HG03175 (cell line): ENCODE measurements around the gene MBNL1.

ENCODE experiments used
- ATAC-seq: cut with Tn5 transposase; IDR thresholded peaks from one replicate; pipeline ENCODE4 v1.9.1; 2021; ENCODE audit warnings: mild to moderate bottlenecking, moderate library complexity; ENCODE audit not compliant: unreplicated experiment

Gene MBNL1

GRCh38 chr3:152466784-152467183 is 198.1 kb downstream of the MBNL1 start:
- peak; percentile 70 for ATAC-seq

GRCh38 chr3:152469248-152470025 is 200.7 kb downstream of the MBNL1 start:
- ATAC-seq: no peak

- no peak for ATAC-seq
Measured at GRCh38 chr3:152470095-152470494, 201.4 kb downstream of the MBNL1 start.

GRCh38 chr3:152470893-152471292 is 202.2 kb downstream of the MBNL1 start:
- no peak for ATAC-seq

DNA sequence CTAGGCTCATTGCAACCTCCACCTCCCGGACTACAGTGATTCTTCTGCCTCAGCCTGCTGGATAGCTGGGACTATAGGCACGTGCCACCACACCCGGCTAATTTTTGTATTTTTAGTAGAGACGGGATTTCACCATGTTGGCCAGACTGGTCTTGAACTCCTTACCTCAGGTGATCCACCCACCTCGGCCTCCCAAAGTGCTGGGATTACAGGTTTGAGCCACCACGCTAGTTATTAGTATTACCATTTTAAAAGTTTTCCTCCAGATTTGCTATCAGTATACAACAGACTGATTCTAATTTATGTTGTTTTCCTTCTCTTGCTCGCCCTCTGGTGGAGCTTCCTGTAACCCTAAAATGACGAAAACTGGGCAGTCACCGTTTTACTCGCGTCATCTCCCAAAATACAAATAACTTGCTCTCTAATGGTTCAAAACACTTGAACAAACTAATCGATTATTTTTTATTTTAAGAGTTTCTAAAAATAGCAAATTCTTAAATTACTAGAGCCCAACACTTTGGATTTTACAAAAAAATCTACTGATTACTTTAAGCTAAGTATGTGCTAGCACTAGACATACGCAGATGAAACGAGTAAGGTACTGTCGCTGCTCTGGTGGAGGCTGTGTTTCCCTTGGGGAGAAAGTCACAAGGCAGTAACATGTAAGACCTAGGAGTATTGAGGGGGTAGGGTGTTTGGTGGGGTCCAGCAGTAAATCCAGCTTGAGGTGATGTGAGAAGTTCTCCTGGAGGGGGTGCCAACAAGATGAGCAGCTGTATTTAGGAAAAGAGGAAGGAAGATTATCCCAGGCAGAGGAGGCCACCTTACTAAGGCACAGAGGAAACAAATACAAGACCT is 203.3 kb downstream of the MBNL1 start:
- ATAC-seq: peak; percentile 78

DNA sequence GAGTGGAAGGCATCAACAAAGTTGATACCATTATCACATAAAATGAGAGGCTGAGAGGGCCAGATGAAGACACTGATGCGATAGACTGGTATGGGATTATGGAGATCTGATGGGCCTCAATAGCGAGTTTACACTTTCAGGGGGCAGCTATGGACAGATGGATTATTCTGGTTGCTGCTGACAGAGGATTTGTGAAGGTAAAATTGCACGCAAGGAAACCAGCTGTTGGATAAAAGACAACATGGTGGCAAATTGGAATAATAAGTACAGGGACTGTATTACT is 203.9 kb downstream of the MBNL1 start:
- no peak for ATAC-seq

DNA sequence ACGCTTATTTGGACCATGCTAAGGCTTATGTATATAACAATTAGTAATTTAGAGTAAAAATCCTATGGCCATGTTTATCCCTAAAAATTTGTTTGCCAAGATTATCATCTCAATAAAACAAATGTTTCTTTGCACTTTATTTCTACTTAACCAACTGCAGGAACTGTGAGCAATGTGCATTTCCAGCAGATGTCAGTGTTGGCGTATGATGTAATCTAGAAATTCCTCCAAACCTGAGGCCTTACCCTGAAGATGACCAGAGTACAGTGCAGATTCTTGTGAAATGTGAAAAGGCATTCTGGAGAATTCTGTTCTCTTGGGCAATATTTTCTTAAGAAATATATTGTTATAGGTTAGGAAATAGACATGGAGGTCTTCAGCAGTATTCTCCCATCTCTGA is 205.9 kb downstream of the MBNL1 start:
- peak; percentile 65 for ATAC-seq

- no peak for ATAC-seq
Measured at GRCh38 chr3:152477422-152477821, 208.7 kb downstream of the MBNL1 start.

DNA sequence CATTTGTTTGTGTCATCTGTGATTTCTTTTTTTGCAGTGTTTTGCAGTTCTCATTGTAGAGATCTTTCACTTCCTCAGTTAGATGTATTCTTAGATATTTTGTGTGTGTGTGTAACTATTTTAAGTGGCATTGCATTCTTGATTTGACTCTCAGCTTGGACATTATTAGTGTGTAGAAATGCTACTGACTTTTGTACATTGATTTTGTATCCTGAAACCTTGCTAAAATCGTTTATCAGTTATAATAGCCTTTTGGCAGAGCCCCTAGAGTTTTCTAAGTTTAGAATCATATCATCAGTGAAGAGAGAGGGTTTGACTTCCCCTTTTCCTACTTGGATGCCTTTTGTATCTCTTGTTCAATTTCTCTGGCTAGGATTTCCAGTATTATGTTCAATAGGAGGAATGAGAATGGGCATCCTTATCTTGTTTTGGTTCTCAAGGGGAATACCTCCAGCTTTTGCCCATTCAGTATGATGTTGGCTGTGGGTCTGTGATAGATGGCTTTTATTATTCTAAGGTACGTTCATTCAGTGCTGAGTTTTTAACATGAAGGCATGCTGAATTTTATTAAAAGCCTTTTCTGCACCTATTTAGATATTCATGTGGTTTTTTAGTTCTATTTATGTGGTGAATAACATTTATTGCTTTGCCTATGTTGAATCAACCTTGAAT is 211.7 kb downstream of the MBNL1 start:
- ATAC-seq: peak; percentile 88

DNA sequence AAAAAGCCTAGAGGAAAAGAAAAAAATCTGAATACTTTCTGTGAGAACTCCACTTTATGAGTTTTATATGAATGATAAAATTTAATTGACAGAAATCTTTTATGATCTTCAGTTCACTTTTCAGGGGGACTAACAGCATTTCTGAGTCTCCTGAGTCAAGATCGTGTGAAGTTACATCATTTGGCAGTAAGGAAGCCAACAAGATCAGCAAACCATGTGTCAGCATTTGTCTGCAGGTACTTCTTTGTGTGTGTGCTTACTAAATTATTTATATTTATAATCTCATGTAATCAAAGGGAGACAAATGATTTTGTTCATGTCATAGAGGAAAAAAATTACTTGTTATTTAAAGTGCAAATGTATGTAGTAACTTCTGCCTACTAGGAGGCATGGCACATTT is 217.6 kb downstream of the MBNL1 start:
- no peak for ATAC-seq

DNA sequence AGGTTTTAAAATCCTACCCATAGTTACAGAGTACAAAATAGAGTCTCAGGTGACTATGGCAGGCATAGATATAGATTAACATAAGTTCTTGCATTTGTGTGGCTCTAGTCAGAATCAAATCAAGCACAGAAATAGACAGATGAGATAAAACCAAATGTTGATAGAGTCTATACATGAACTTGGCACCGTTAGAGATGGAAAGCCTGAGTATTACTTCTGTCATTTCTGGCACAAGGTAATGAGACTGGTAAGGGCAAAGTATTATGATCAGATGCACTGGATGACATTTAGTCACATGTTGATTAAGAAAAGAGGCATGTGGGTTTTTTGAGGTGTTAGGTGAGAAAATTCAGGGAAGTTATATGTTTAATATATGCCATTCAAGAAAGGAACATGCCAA is 219.7 kb downstream of the MBNL1 start:
- ATAC-seq: no peak

DNA sequence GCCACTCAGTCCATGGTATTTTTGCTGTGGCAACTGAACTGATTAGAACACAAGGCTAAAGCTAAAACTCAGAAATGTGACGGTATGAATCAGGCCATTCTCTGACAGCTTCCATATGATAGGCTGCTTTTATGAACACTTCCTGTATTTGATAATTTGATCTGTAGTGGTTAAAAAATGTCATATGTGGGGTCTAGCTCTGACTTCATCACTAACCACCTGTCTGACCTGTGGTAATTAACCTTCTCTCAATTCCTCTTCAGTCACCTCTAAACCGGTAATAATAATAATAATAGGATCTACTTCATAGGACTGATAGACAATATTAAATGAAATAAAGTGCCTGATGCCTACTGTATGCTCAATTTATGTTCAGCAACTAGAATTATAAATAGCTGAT is 223.2 kb downstream of the MBNL1 start:
- ATAC-seq: peak; percentile 83

- ATAC-seq: peak; percentile 0
Measured at GRCh38 chr3:152496286-152496685, 227.6 kb downstream of the MBNL1 start.

GRCh38 chr3:152496716-152497115 is 228.0 kb downstream of the MBNL1 start:
- ATAC-seq: peak; percentile 48

- no peak for ATAC-seq
Measured at GRCh38 chr3:152497457-152497856, 228.7 kb downstream of the MBNL1 start.

DNA sequence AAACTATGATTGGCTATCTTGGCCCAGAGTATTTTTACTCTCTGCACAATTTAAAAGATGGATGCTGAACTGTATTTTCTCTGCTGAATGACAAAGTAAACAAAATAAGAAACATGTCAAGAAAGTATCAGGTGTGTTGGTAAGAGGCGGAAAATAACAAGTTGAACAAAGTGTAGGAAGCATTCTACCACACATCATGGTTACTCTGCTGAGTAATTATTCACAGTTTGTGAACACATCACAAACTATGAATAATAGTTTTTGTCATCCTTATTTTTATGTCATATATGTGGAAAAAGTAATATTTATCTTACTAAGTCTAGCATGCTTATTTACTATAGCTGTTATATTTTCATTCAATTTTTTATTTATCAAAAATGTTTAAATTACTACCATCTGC is 229.2 kb downstream of the MBNL1 start:
- no peak for ATAC-seq

GRCh38 chr3:152499791-152500385 is 231.2 kb downstream of the MBNL1 start:
- no peak for ATAC-seq

DNA sequence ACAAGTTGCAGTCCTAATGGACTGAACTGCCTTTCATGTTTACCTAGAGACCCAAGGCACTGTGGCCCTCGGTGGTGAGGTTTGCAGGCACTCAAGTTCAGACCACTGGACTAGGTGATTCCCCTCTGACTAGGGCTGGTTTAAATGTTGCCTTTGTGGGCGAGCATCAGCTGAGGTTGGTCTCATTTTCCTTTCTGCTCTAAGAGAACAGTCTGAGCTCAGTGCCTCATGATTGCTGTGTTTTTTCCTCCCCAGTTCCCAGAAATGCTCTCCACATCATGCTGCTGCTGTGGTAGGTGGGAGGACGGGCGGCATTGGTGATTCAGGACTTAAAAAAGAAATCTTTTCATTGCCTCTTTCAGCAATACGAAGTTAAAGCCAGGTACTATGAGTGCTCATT is 237.2 kb downstream of the MBNL1 start:
- ATAC-seq: peak; percentile 88

- ATAC-seq: peak; percentile 21
Measured at GRCh38 chr3:152508705-152509104, 240.0 kb downstream of the MBNL1 start.

- ATAC-seq: peak; percentile 84
Measured at GRCh38 chr3:152511904-152512303, 243.2 kb downstream of the MBNL1 start.

DNA sequence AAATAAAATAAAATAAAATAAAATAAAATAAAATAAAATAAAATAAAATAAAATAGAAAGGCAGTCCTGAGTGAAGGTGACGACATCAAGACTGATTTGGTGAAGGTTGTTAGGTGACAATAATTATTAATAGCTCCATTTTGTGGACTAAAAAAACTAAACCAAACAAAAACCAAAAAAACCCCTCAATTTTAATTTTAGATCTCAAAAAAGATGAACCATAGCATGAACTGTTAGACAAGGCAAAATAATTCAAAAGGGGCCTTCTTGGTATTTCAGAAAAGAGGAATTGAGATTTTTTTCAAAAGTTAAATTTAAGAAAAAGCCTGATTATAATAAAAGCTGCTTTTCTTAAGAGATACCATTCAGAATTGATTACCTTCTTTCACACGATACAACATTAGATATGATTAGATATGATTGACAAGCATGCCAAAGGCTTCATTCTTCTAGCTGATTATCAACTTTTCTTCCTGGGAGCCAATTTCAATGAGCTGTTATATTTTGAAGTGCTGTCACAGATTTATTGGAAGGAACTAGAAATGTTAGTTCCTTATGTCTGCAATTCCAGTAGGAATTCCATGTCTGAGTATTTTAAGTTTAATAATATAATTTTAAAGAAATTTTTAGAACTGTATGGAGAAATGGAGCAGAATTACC is 244.7 kb downstream of the MBNL1 start:
- ATAC-seq: no peak
